HepG2 (cell line): ENCODE measurements around the gene TPO.

ENCODE experiments used
- BCL3 ChIP-seq: sonication (generic); formaldehyde crosslinking; IDR thresholded peaks from 2 replicates; pipeline ENCODE4 v1.5.1; 2020; ENCODE audit warnings: mild to moderate bottlenecking, missing genetic modification reagents, moderate library complexity
- CTCF ChIP-seq: sonication (generic); formaldehyde crosslinking; IDR thresholded peaks from 2 replicates; pipeline ENCODE4 v1.5.0; 2020; ENCODE audit warnings: mild to moderate bottlenecking, missing genetic modification reagents, moderate library complexity
- FOXP4 ChIP-seq: sonication (generic); formaldehyde crosslinking; IDR thresholded peaks from 2 replicates; pipeline ENCODE4 v1.4.0; 2020; ENCODE audit warnings: missing genetic modification reagents
- GPBP1L1 ChIP-seq: sonication (generic); formaldehyde crosslinking; IDR thresholded peaks from 2 replicates; pipeline ENCODE4 v1.5.0; 2020; ENCODE audit warnings: mild to moderate bottlenecking, missing genetic modification reagents
- TAF1 ChIP-seq: sonication (generic); formaldehyde crosslinking; IDR thresholded peaks from 2 replicates; pipeline ENCODE4 v1.4.0; 2020; ENCODE audit warnings: missing genetic modification reagents
- TCF7L2 ChIP-seq: IDR thresholded peaks from 2 replicates; pipeline ENCODE4 v1.6.1; 2011; ENCODE audit warnings: mild to moderate bottlenecking, low read depth, low read length, moderate library complexity
- YY1 ChIP-seq: IDR thresholded peaks from 2 replicates; pipeline ENCODE4 v1.6.1; 2011; ENCODE audit warnings: low read length, low read depth, moderate library complexity, mild to moderate bottlenecking; ENCODE audit not compliant: insufficient read depth, insufficient replicate concordance
- ZNF280B ChIP-seq: sonication (generic); formaldehyde crosslinking; IDR thresholded peaks from 2 replicates; pipeline ENCODE4 v1.5.0; 2020; ENCODE audit warnings: missing genetic modification reagents, mild to moderate bottlenecking, borderline replicate concordance
- ZNF607 ChIP-seq: sonication (generic); formaldehyde crosslinking; IDR thresholded peaks from 2 replicates; pipeline ENCODE4 v1.5.1; 2020; ENCODE audit warnings: missing genetic modification reagents, mild to moderate bottlenecking, borderline replicate concordance

- TF ChIP-seq ZNF607 (CRISPR knock-in tag) (no peak), FOXP4 (no peak), CTCF (CRISPR knock-in tag) (no peak), BCL3 (CRISPR knock-in tag) (no peak), TCF7L2 (no peak), TAF1 (CRISPR knock-in tag) (no peak), GPBP1L1 (no peak), ZNF280B (CRISPR knock-in tag) (no peak), YY1 (no peak)
Measured at GRCh38 chr2:1405967-1406366, 7.3 kb upstream of the TPO start.
